ENCODE measurements around the gene PPM1E. TPM values are rescaled to one million over a fixed set of nuclear protein-coding genes. Genes with fewer than 3 reads are reported as not detected.

PPM1E gene
- polyA plus RNA-seq, 1 donor (not counting 4 experiments of a cell fraction or from before 2014, with no cell fraction given): not detected

DNA sequence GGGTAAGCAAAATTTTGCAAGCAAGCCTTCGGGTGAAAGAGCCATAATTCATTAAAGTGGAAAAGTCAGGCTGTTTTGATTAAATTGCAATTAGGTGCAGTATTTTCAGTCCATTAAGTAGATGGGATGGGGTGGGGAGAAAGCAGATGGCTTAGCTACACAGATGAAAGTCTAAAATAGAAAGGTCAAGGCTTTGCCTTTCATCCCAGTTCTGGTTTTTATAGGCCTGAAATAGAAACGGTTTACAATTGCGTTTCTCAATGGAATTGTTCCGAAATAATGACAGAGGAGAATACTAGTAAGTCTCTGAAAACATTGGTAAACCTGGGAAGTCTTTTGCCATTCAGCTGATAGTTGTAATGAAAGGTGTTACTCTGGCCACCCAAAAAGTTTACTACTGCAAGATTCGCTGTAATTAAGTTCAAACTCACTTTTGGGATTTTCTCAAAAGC, 1.5 kb downstream of the PPM1E start:
- TF ChIP-seq EZH2 (IDR thresholded peaks at IDR 0.05; ENCODE audit: low read length): peak; percentile 77
- TF ChIP-seq, protein P1, sequence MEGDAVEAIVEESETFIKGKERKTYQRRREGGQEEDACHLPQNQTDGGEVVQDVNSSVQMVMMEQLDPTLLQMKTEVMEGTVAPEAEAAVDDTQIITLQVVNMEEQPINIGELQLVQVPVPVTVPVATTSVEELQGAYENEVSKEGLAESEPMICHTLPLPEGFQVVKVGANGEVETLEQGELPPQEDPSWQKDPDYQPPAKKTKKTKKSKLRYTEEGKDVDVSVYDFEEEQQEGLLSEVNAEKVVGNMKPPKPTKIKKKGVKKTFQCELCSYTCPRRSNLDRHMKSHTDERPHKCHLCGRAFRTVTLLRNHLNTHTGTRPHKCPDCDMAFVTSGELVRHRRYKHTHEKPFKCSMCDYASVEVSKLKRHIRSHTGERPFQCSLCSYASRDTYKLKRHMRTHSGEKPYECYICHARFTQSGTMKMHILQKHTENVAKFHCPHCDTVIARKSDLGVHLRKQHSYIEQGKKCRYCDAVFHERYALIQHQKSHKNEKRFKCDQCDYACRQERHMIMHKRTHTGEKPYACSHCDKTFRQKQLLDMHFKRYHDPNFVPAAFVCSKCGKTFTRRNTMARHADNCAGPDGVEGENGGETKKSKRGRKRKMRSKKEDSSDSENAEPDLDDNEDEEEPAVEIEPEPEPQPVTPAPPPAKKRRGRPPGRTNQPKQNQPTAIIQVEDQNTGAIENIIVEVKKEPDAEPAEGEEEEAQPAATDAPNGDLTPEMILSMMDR (optimal IDR thresholded peaks at IDR 0.05 in 1 of 3, IDR thresholded peaks at IDR 0.05 in 1 of 3, conservative IDR thresholded peaks at IDR 0.05 in 1 of 3; ENCODE audit: extremely low read depth in 1 of 3, insufficient read depth in 2 of 3, low read length in 3 of 3): no peak
- no peak for DNase-seq (ENCODE audit: low read depth, low spot score)
- Histone ChIP-seq H3K9ac (ENCODE audit: control insufficient read depth, extremely low read depth, insufficient read depth, low read length) (no peak overlapping the region), H3K4me2 (ENCODE audit: control insufficient read depth, extremely low read depth, insufficient read depth, low read depth, low read length) (peak overlapping the region; percentile 51), H3K79me2 (ENCODE audit: control insufficient read depth, insufficient read depth, low read length) (no peaks in the 10 kb centered on the region), H3K36me3 (ENCODE audit: control insufficient read depth in 2 of 2, extremely low read depth in 1 of 2, insufficient read depth in 2 of 2, low read length in 2 of 2) (no peaks in the 10 kb centered on the region), H3K27me3 (ENCODE audit: control insufficient read depth, extremely low read depth, insufficient read depth, low read length) (peaks cover 39% of the 10 kb centered on the region), H3K4me3 (ENCODE audit: control insufficient read depth in 2 of 3, extremely low read depth in 1 of 3, insufficient read depth in 2 of 3, low read depth in 1 of 3, low read length in 3 of 3) (peak overlapping the region in 1 of 3 experiments; percentile 67), H4K20me1 (ENCODE audit: control insufficient read depth, extremely low read depth, insufficient read depth, low read length) (no peaks in the 10 kb centered on the region), H3K4me1 (ENCODE audit: control insufficient read depth, extremely low read depth, insufficient read depth, low read length) (peaks cover 11% of the 10 kb centered on the region), H3K9me1 (ENCODE audit: control insufficient read depth, extremely low read depth, insufficient read depth, low read length) (no peaks in the 10 kb centered on the region), H2AFZ (ENCODE audit: control insufficient read depth, low read length) (no peak overlapping the region), H3K27ac (ENCODE audit: control insufficient read depth, insufficient read depth, low read length) (no peak overlapping the region), H3K9me3 (ENCODE audit: control insufficient read depth, low read depth, low read length) (no peaks in the 10 kb centered on the region)
- dilution Hi-C loops (cut with MboI; ENCODE audit: extremely low pct_ligation_motif_present, low sequenced_read_pairs): no loop called here
- no peak for FAIRE-seq

DNA sequence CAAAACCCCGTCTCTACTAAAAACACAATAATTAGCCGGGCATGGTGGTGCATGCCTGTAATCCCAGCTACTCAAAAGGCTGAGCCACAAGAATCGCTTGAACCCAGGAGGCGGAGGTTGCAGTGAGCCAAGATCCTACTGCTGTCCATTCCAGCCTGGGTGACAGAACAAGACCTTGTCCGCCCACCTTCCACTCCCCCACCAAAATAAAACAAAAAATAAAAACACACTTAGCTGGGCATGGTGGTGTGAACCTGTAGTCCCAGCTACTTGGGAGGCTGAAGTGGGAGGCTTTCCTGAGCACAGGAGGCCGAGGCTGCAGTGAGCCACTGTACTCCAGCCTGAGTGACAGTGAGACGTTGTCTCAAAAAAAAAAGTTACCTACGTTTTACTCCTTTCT, 3.2 kb downstream of the PPM1E start:
- no peak overlapping the region for H3K9ac ChIP-seq (ENCODE audit: control insufficient read depth, extremely low read depth, insufficient read depth, low read length)
- no peak for DNase-seq (ENCODE audit: low read depth, low spot score)
- H3K27me3 ChIP-seq (ENCODE audit: control insufficient read depth, extremely low read depth, insufficient read depth, low read length): peaks cover 39% of the 10 kb centered on the region
- no peaks in the 10 kb centered on the region for H4K20me1 ChIP-seq (ENCODE audit: control insufficient read depth, extremely low read depth, insufficient read depth, low read length)
- FAIRE-seq: no peak
- H3K9me1 ChIP-seq (ENCODE audit: control insufficient read depth, extremely low read depth, insufficient read depth, low read length): no peaks in the 10 kb centered on the region
- H3K9me3 ChIP-seq (ENCODE audit: control insufficient read depth, low read depth, low read length): no peaks in the 10 kb centered on the region
- TF ChIP-seq, protein P1 (optimal IDR thresholded peaks at IDR 0.05 in 1 of 3, IDR thresholded peaks at IDR 0.05 in 1 of 3, conservative IDR thresholded peaks at IDR 0.05 in 1 of 3; ENCODE audit: extremely low read depth in 1 of 3, insufficient read depth in 2 of 3, low read length in 3 of 3): no peak
- peak; percentile 47 for TF ChIP-seq EZH2 (IDR thresholded peaks at IDR 0.05; ENCODE audit: low read length)
- H3K27ac ChIP-seq (ENCODE audit: control insufficient read depth, insufficient read depth, low read length): no peak overlapping the region
- dilution Hi-C loops (cut with MboI; ENCODE audit: extremely low pct_ligation_motif_present, low sequenced_read_pairs): no loop called here
- no peak overlapping the region for H2AFZ ChIP-seq (ENCODE audit: control insufficient read depth, low read length)
- no peak overlapping the region for H3K4me2 ChIP-seq (ENCODE audit: control insufficient read depth, extremely low read depth, insufficient read depth, low read depth, low read length)
- no peaks in the 10 kb centered on the region for H3K36me3 ChIP-seq (ENCODE audit: control insufficient read depth in 2 of 2, extremely low read depth in 1 of 2, insufficient read depth in 2 of 2, low read length in 2 of 2)
- peaks cover 11% of the 10 kb centered on the region for H3K4me1 ChIP-seq (ENCODE audit: control insufficient read depth, extremely low read depth, insufficient read depth, low read length)
- H3K79me2 ChIP-seq (ENCODE audit: control insufficient read depth, insufficient read depth, low read length): no peaks in the 10 kb centered on the region
- no peak overlapping the region for H3K4me3 ChIP-seq (ENCODE audit: control insufficient read depth in 2 of 3, extremely low read depth in 1 of 3, insufficient read depth in 2 of 3, low read depth in 1 of 3, low read length in 3 of 3)

Data from keratinocyte (primary cell).